Neural progenitor cell (in vitro differentiated cells): Measurements from ENCODE around the gene STK39.

ENCODE experiments used
- EZH2 ChIP-seq: fragments of 200-600 bp; sonication (generic); IDR thresholded peaks from 2 replicates; pipeline ENCODE4 v1.6.1; 2017; ENCODE audit warnings: antibody characterized with exemption, mild to moderate bottlenecking, moderate library complexity
- TF ChIP-seq, protein P1 (sequence below): fragments of 200-600 bp; sonication (generic); IDR thresholded peaks from 2 replicates; pipeline ENCODE4 v1.5.1; 2017; ENCODE audit warnings: antibody characterized with exemption, mild to moderate bottlenecking

DNA sequence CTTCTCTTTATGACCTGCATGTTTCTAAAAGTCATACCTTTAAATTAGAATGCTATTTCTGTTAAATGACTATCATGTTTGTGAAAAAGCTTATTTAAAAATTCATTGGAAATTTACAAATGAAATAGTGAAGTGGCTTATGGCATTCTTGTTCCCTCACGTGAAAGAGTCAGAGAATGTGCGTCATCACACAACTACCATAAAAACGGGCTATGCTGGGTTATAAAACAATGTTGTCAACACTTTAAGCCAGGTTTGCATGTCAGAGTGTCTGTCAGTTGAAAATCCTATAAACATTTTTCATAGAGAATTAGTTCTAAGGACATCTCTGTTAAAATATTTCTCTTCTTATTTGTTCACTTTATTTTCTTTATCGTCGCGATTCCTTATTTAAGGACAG is 42.5 kb upstream of the STK39 start:
- TF ChIP-seq EZH2: no peak
- TF ChIP-seq, protein P1, sequence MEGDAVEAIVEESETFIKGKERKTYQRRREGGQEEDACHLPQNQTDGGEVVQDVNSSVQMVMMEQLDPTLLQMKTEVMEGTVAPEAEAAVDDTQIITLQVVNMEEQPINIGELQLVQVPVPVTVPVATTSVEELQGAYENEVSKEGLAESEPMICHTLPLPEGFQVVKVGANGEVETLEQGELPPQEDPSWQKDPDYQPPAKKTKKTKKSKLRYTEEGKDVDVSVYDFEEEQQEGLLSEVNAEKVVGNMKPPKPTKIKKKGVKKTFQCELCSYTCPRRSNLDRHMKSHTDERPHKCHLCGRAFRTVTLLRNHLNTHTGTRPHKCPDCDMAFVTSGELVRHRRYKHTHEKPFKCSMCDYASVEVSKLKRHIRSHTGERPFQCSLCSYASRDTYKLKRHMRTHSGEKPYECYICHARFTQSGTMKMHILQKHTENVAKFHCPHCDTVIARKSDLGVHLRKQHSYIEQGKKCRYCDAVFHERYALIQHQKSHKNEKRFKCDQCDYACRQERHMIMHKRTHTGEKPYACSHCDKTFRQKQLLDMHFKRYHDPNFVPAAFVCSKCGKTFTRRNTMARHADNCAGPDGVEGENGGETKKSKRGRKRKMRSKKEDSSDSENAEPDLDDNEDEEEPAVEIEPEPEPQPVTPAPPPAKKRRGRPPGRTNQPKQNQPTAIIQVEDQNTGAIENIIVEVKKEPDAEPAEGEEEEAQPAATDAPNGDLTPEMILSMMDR: no peak
